GM23338 (cell line): ENCODE results near the gene KIAA0408. TPM values are rescaled to one million over a fixed set of nuclear protein-coding genes. Genes with fewer than 3 reads are reported as not detected.

Experiments used
- ATAC-seq: fragments of 200-7000 bp; cut with Tn5 transposase; 3 replicates; pipeline ENCODE4 v1.9.1; 2020
- DNase-seq: peaks from one replicate; pipeline ENCODE4 v3.0.0-alpha.2; 2015; ENCODE audit warnings: low spot score
- H2AFZ ChIP-seq: fragments of 200-600 bp; sonication (generic); 2 replicates; pipeline ENCODE4 v1.8.0; 2016; ENCODE audit warnings: antibody characterized with exemption, mild to moderate bottlenecking, moderate library complexity
- H3F3A ChIP-seq: fragments of 200-600 bp; sonication (generic); replicated peaks from 2 replicates; pipeline ENCODE4 v1.8.0; 2017; ENCODE audit warnings: antibody characterized with exemption, mixed run types, low read depth
- H3K27ac ChIP-seq: fragments of 200-600 bp; sonication (generic); 2 replicates; pipeline ENCODE4 v1.6.1; 2016; ENCODE audit warnings: low read depth
- H3K27me3 ChIP-seq: fragments of 200-600 bp; sonication (generic); 2 replicates; pipeline ENCODE4 v1.8.0; 2016; ENCODE audit warnings: mild to moderate bottlenecking, mixed run types, moderate library complexity; ENCODE audit not compliant: insufficient read depth
- H3K36me3 ChIP-seq: fragments of 200-600 bp; sonication (generic); 2 replicates; pipeline ENCODE4 v1.8.0; 2016; ENCODE audit warnings: mild to moderate bottlenecking; ENCODE audit not compliant: insufficient read depth
- H3K4me1 ChIP-seq: fragments of 200-600 bp; sonication (generic); 2 replicates; pipeline ENCODE4 v1.8.0; 2016; ENCODE audit warnings: mild to moderate bottlenecking, moderate library complexity; ENCODE audit not compliant: insufficient read depth
- H3K4me2 ChIP-seq: fragments of 200-600 bp; sonication (generic); 2 replicates; pipeline ENCODE4 v1.7.1; 2017; ENCODE audit warnings: mixed run types
- H3K4me3 ChIP-seq: fragments of 200-600 bp; sonication (generic); 2 replicates; pipeline ENCODE4 v1.6.1; 2016; ENCODE audit warnings: mixed run types
- H3K79me2 ChIP-seq: fragments of 200-600 bp; sonication (generic); replicated peaks from 2 replicates; pipeline ENCODE4 v1.8.0; 2017; ENCODE audit warnings: mild to moderate bottlenecking; ENCODE audit not compliant: insufficient read depth
- H3K9me2 ChIP-seq: fragments of 200-600 bp; sonication (generic); 2 replicates; pipeline ENCODE4 v1.8.0; 2017; ENCODE audit not compliant: insufficient read depth
- H4K20me1 ChIP-seq: fragments of 200-600 bp; sonication (generic); replicated peaks from 2 replicates; pipeline ENCODE4 v1.8.0; 2017; ENCODE audit warnings: mild to moderate bottlenecking; ENCODE audit not compliant: insufficient read depth
- H3K27ac Mint-ChIP-seq: 2 replicates; pipeline ENCODE4 v1.8.0; 2020; ENCODE audit warnings: inconsistent platforms, mild to moderate bottlenecking, moderate library complexity, mixed read lengths
- H3K27me3 Mint-ChIP-seq: 3 replicates; pipeline ENCODE4 v1.8.0; 2022; ENCODE audit warnings: low read depth, mild to moderate bottlenecking, moderate library complexity, mixed read lengths, inconsistent platforms; ENCODE audit not compliant: insufficient read depth, poor library complexity
- H3K36me3 Mint-ChIP-seq: 3 replicates; pipeline ENCODE4 v1.8.0; 2021; ENCODE audit warnings: low read depth, mild to moderate bottlenecking, inconsistent platforms, moderate library complexity, mixed read lengths
- H3K4me1 Mint-ChIP-seq: 3 replicates; pipeline ENCODE4 v1.8.0; 2020; ENCODE audit warnings: mild to moderate bottlenecking, inconsistent platforms, mixed read lengths
- H3K4me3 Mint-ChIP-seq: 3 replicates; pipeline ENCODE4 v1.8.0; 2021; ENCODE audit warnings: moderate library complexity, mild to moderate bottlenecking, inconsistent platforms, mixed read lengths
- H3K9me3 Mint-ChIP-seq: 3 replicates; pipeline ENCODE4 v1.8.0; 2020; ENCODE audit warnings: moderate library complexity, mild to moderate bottlenecking, inconsistent platforms, mixed read lengths
- CREB1 ChIP-seq: fragments of 250-450 bp; sonication (Bioruptor Pico); IDR thresholded peaks from 2 replicates; pipeline ENCODE4 v1.5.0; 2020; ENCODE audit warnings: low read depth, mild to moderate bottlenecking, moderate library complexity
- JUNB ChIP-seq: IDR thresholded peaks from one replicate; pipeline ENCODE4 v1.6.1; 2016; ENCODE audit warnings: antibody characterized with exemption; ENCODE audit not compliant: unreplicated experiment
- POLR2AphosphoS5 ChIP-seq: IDR thresholded peaks from 2 replicates; pipeline ENCODE4 v1.6.1; 2016; ENCODE audit warnings: antibody characterized with exemption, low read depth
- STAT1 ChIP-seq: IDR thresholded peaks from one replicate; pipeline ENCODE4 v1.6.1; 2016; ENCODE audit warnings: antibody characterized with exemption; ENCODE audit not compliant: unreplicated experiment
- ZNF114 ChIP-seq: fragments of 250-450 bp; sonication (Bioruptor Pico); IDR thresholded peaks from 2 replicates; pipeline ENCODE4 v1.5.0; 2020; ENCODE audit warnings: mild to moderate bottlenecking, moderate library complexity
- polyA plus RNA-seq: library from polyadenylated mRNA; unstranded; fragments of >200 nt; fragmentation: Nextera tagmentation; extraction: Ambion mirVana; gene quantifications from 2 replicates; pipeline ENCODE4 v1.2.1, GENCODE V29; 2016
- total RNA-seq: library from RNA; depleted of rRNA; stranded (reverse); fragments of >200 nt; shearing (Covaris generic); gene quantifications from 2 replicates; pipeline ENCODE4 v1.2.3, GENCODE V29; 2014
- TF ChIP-seq, protein P1 (sequence below), 2 experiments: fragments of 200-600 bp in 1 of 2; sonication (generic) in 1 of 2; conservative IDR thresholded peaks; 2 replicates each; pipeline versions ENCODE4 v1.5.1 to v1.6.1; 2016 to 2017; ENCODE audit warnings: antibody characterized with exemption in 2 of 2, low read depth in 2 of 2, mild to moderate bottlenecking in 2 of 2, moderate library complexity in 1 of 2

The KIAA0408 gene
- total and polyA plus RNA-seq, 2 experiments from 2014 or later = 4.0 to 9.1 TPM

- no peak overlapping the region for H3K4me2 ChIP-seq
- no peak for TF ChIP-seq POLR2AphosphoS5
- no peak overlapping the region for H3K4me3 ChIP-seq
- Mint-ChIP-seq H3K4me3 (no peak overlapping the region), H3K27me3 (peaks cover 2% of the 10 kb centered on the region), H3K27ac (peak overlapping the region; percentile 16; the same call in 1 of the 2 replicates), H3K36me3 (peaks cover 32% of the 10 kb centered on the region), H3K4me1 (peaks cover 7% of the 10 kb centered on the region), H3K9me3 (no peaks in the 10 kb centered on the region; the same call in 2 of the 3 replicates)
- no peaks in the 10 kb centered on the region for H3K27me3 ChIP-seq
- no peaks in the 10 kb centered on the region for H3K9me2 ChIP-seq
- no peaks in the 10 kb centered on the region; the same call in 1 of the 2 replicates for H3K4me1 ChIP-seq
- H4K20me1 ChIP-seq = no peaks in the 10 kb centered on the region
- H3K27ac ChIP-seq = no peak overlapping the region
- no peaks in the 10 kb centered on the region for H3K79me2 ChIP-seq
- H2AFZ ChIP-seq = no peak overlapping the region
- ATAC-seq = no peak
- H3K36me3 ChIP-seq = peaks cover 6% of the 10 kb centered on the region
- H3F3A ChIP-seq = no peaks in the 10 kb centered on the region
- DNase-seq = no peak
These were observed 12.4 kb upstream of the KIAA0408 start for GRCh38 chr6:127471379-127472255.

GRCh38 chr6:127468936-127469335 lies 9.7 kb upstream of the KIAA0408 start:
- Mint-ChIP-seq H3K27me3 (no peaks in the 10 kb centered on the region), H3K9me3 (no peaks in the 10 kb centered on the region), H3K4me3 (no peak overlapping the region), H3K27ac (no peak overlapping the region), H3K36me3 (peaks cover 12% of the 10 kb centered on the region), H3K4me1 (peaks cover 19% of the 10 kb centered on the region)
- no peak for ATAC-seq
- no peaks in the 10 kb centered on the region; the same call in 1 of the 2 replicates for H3K36me3 ChIP-seq
- no peaks in the 10 kb centered on the region for H3F3A ChIP-seq
- no peak for TF ChIP-seq JUNB
- no peaks in the 10 kb centered on the region for H3K9me2 ChIP-seq
- no peaks in the 10 kb centered on the region; the same call in 1 of the 2 replicates for H3K4me1 ChIP-seq
- H3K27me3 ChIP-seq = no peaks in the 10 kb centered on the region
- H3K4me3 ChIP-seq = no peak overlapping the region
- H3K4me2 ChIP-seq = no peak overlapping the region
- H3K79me2 ChIP-seq = no peaks in the 10 kb centered on the region
- H4K20me1 ChIP-seq = no peaks in the 10 kb centered on the region
- no peak overlapping the region for H2AFZ ChIP-seq
- H3K27ac ChIP-seq = no peak overlapping the region
- no peak for DNase-seq

DNA sequence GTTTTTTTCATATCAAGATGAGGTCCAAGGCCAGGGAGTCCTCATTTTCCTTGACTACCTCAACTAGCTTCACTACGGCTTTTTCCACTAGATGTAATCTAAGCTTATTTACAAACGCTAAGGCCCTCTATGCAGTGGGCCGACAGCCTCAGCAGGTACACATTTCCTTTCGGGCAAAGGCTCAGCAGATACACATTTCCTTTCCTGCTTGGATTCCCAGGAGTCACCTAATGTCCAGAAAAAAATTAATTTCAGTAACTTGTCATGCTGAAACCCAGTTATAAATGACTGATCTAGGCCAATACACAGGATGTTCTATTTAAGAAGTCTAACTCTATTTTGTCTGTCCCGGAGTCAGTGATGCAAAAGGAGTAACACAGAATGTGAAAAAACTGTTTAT lies 7.2 kb upstream of the KIAA0408 start:
- no peak overlapping the region for H3K27ac Mint-ChIP-seq
- Histone ChIP-seq H3F3A (no peaks in the 10 kb centered on the region), H3K4me2 (no peak overlapping the region), H3K27ac (no peak overlapping the region), H3K27me3 (no peaks in the 10 kb centered on the region), H3K36me3 (no peaks in the 10 kb centered on the region), H3K4me3 (no peak overlapping the region), H2AFZ (no peak overlapping the region), H3K4me1 (no peaks in the 10 kb centered on the region; the same call in 1 of the 2 replicates), H3K9me2 (no peaks in the 10 kb centered on the region), H4K20me1 (no peaks in the 10 kb centered on the region), H3K79me2 (no peaks in the 10 kb centered on the region)
- peaks cover 19% of the 10 kb centered on the region for H3K4me1 Mint-ChIP-seq
- peaks cover 5% of the 10 kb centered on the region; the same call in 2 of the 3 replicates for H3K36me3 Mint-ChIP-seq
- no peaks in the 10 kb centered on the region for H3K9me3 Mint-ChIP-seq
- TF ChIP-seq, protein P1, sequence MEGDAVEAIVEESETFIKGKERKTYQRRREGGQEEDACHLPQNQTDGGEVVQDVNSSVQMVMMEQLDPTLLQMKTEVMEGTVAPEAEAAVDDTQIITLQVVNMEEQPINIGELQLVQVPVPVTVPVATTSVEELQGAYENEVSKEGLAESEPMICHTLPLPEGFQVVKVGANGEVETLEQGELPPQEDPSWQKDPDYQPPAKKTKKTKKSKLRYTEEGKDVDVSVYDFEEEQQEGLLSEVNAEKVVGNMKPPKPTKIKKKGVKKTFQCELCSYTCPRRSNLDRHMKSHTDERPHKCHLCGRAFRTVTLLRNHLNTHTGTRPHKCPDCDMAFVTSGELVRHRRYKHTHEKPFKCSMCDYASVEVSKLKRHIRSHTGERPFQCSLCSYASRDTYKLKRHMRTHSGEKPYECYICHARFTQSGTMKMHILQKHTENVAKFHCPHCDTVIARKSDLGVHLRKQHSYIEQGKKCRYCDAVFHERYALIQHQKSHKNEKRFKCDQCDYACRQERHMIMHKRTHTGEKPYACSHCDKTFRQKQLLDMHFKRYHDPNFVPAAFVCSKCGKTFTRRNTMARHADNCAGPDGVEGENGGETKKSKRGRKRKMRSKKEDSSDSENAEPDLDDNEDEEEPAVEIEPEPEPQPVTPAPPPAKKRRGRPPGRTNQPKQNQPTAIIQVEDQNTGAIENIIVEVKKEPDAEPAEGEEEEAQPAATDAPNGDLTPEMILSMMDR (conservative IDR thresholded peaks at IDR 0.05; ENCODE audit: low read depth in 2 of 2) = no peak
- no peak for TF ChIP-seq ZNF114 (CRISPR knock-in tag)
- TF ChIP-seq STAT1 = no peak
- TF ChIP-seq CREB1 (CRISPR knock-in tag) = no peak
- DNase-seq (no peak), ATAC-seq (no peak)
- H3K4me3 Mint-ChIP-seq = no peak overlapping the region
- no peaks in the 10 kb centered on the region for H3K27me3 Mint-ChIP-seq
